Hepatocyte (in vitro differentiated cells): Measurements from ENCODE around the gene RNU4-1.

ENCODE experiments used
- EZH2phosphoT487 ChIP-seq: fragments of 200-600 bp; sonication (generic); IDR thresholded peaks from one replicate; pipeline ENCODE4 v1.6.1; 2018; ENCODE audit warnings: antibody characterized with exemption, mild to moderate bottlenecking, low read depth, moderate library complexity; ENCODE audit not compliant: unreplicated experiment, severe bottlenecking
- TF ChIP-seq, protein P1 (sequence below): fragments of 200-600 bp; sonication (generic); IDR thresholded peaks from 2 replicates; pipeline ENCODE4 v1.5.1; 2016; ENCODE audit warnings: antibody characterized with exemption, mild to moderate bottlenecking; ENCODE audit not compliant: poor library complexity

GRCh38 chr12:120283318-120283717 lies 9.7 kb downstream of the RNU4-1 start:
- TF ChIP-seq, protein P1, sequence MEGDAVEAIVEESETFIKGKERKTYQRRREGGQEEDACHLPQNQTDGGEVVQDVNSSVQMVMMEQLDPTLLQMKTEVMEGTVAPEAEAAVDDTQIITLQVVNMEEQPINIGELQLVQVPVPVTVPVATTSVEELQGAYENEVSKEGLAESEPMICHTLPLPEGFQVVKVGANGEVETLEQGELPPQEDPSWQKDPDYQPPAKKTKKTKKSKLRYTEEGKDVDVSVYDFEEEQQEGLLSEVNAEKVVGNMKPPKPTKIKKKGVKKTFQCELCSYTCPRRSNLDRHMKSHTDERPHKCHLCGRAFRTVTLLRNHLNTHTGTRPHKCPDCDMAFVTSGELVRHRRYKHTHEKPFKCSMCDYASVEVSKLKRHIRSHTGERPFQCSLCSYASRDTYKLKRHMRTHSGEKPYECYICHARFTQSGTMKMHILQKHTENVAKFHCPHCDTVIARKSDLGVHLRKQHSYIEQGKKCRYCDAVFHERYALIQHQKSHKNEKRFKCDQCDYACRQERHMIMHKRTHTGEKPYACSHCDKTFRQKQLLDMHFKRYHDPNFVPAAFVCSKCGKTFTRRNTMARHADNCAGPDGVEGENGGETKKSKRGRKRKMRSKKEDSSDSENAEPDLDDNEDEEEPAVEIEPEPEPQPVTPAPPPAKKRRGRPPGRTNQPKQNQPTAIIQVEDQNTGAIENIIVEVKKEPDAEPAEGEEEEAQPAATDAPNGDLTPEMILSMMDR: no peak
- no peak for TF ChIP-seq EZH2phosphoT487
